BJ (cell line): ENCODE results near the gene PPP1R14D. TPM values are rescaled to one million over a fixed set of nuclear protein-coding genes. Genes with fewer than 3 reads are reported as not detected.

Experiments
- CTCF ChIA-PET: fragments of 350-600 bp; formaldehyde crosslinking; extraction: SDS; loops from one replicate; lab custom pipeline; 2021; ENCODE audit warnings: antibody characterized with exemption, inconsistent platforms; lab: Yijun Ruan, JAX
- POLR2A ChIA-PET: fragments of 300-600 bp; sonication (Branson Sonifier 250); formaldehyde crosslinking; extraction: SDS; loops from one replicate; lab custom pipeline; 2021; ENCODE audit warnings: antibody characterized with exemption; lab: Charles Lee
- DNase-seq: peaks from one replicate; pipeline ENCODE4 v3.0.0-alpha.2; 2011; ENCODE audit warnings: low read depth
- H3K27me3 ChIP-seq: 2 replicates; pipeline ENCODE4 v1.6.0; 2011; ENCODE audit warnings: low read length; ENCODE audit not compliant: control insufficient read depth, insufficient read depth
- H3K36me3 ChIP-seq: 2 replicates; pipeline ENCODE4 v1.5.1; 2011; ENCODE audit warnings: low read length; ENCODE audit not compliant: control insufficient read depth, insufficient read depth
- H3K4me3 ChIP-seq: 2 replicates; pipeline ENCODE4 v1.5.1; 2011; ENCODE audit warnings: low read depth, mild to moderate bottlenecking, control low read depth, low read length
- CTCF ChIP-seq: IDR thresholded peaks from 2 replicates; pipeline ENCODE4 v1.5.1; 2011; ENCODE audit warnings: low read depth, mild to moderate bottlenecking, control low read depth, inconsistent platforms, low read length, moderate library complexity; ENCODE audit not compliant: insufficient read depth
- polyA plus RNA-seq: library from polyadenylated mRNA; depleted of rRNA; stranded (reverse); fragments of >200 nt; gene quantifications from 2 replicates; pipeline ENCODE4 v1.2.3, GENCODE V29; 2011

The PPP1R14D gene
- polyA plus RNA-seq, 1 experiment: not detected

GRCh38 chr15:40806672-40807027, 21.9 kb downstream of the PPP1R14D start:
- H3K4me3 ChIP-seq: peak overlapping the region; percentile 71
- H3K36me3 ChIP-seq: peaks cover 3% of the 10 kb centered on the region
- CTCF ChIA-PET: interaction anchor here (1.4 to 1.9 kb wide), 4 partner anchors 15 to 87 kb away, joined by 4 to 12 read pairs (median 6); partner anchors contain the start of gene VPS18
- TF ChIP-seq CTCF: no peak
- no peak for DNase-seq
- POLR2A ChIA-PET: no interaction called here
- no peaks in the 10 kb centered on the region for H3K27me3 ChIP-seq

GRCh38 chr15:40803688-40804087, 24.8 kb downstream of the PPP1R14D start:
- H3K4me3 ChIP-seq: no peak overlapping the region
- H3K27me3 ChIP-seq: no peaks in the 10 kb centered on the region
- POLR2A ChIA-PET: no interaction called here
- no peak for TF ChIP-seq CTCF
- no peak for DNase-seq
- H3K36me3 ChIP-seq: no peaks in the 10 kb centered on the region
- CTCF ChIA-PET: interaction anchor here (0.6 kb wide), 1 partner anchor 10 kb away, joined by 3 read pairs; no protein-coding TSS in a partner anchor

- ChIA-PET POLR2A (no interaction called here), CTCF (no interaction called here)
- Histone ChIP-seq H3K4me3 (no peak overlapping the region), H3K27me3 (no peaks in the 10 kb centered on the region), H3K36me3 (no peaks in the 10 kb centered on the region)
- DNase-seq: no peak
- no peak for TF ChIP-seq CTCF
Measured at GRCh38 chr15:40803076-40803475, 25.4 kb downstream of the PPP1R14D start.

GRCh38 chr15:40799523-40799922, 29.0 kb downstream of the PPP1R14D start:
- Histone ChIP-seq H3K27me3 (no peaks in the 10 kb centered on the region), H3K36me3 (no peaks in the 10 kb centered on the region), H3K4me3 (no peak overlapping the region)
- ChIA-PET POLR2A (no interaction called here), CTCF (no interaction called here)
- TF ChIP-seq CTCF: no peak
- DNase-seq: no peak

GRCh38 chr15:40796512-40796911, 32.0 kb downstream of the PPP1R14D start:
- POLR2A ChIA-PET: no interaction called here

More at GRCh38 chr15:40796512-40796911, 32.0 kb downstream of the PPP1R14D start:
- H3K36me3 ChIP-seq: no peaks in the 10 kb centered on the region
- H3K27me3 ChIP-seq: no peaks in the 10 kb centered on the region
- H3K4me3 ChIP-seq: no peak overlapping the region
- no peak for TF ChIP-seq CTCF
- CTCF ChIA-PET: no interaction called here
- no peak for DNase-seq
